NCI-H345 treated with DMSO at 0.1 percent for 48 hours (cell line): ENCODE measurements around the gene SLC12A8.

ENCODE experiments used
- DNase-seq: peaks from one replicate; lab custom pipeline; 2025; ENCODE audit not compliant: unreplicated experiment; lab: John Stamatoyannopoulos, UW

The SLC12A8 gene, protein sequence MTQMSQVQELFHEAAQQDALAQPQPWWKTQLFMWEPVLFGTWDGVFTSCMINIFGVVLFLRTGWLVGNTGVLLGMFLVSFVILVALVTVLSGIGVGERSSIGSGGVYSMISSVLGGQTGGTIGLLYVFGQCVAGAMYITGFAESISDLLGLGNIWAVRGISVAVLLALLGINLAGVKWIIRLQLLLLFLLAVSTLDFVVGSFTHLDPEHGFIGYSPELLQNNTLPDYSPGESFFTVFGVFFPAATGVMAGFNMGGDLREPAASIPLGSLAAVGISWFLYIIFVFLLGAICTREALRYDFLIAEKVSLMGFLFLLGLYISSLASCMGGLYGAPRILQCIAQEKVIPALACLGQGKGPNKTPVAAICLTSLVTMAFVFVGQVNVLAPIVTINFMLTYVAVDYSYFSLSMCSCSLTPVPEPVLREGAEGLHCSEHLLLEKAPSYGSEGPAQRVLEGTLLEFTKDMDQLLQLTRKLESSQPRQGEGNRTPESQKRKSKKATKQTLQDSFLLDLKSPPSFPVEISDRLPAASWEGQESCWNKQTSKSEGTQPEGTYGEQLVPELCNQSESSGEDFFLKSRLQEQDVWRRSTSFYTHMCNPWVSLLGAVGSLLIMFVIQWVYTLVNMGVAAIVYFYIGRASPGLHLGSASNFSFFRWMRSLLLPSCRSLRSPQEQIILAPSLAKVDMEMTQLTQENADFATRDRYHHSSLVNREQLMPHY

GRCh38 chr3:125212509-125213363 is at the start of gene SLC12A8:
Gene SLC12A8 (minus strand): TSS chr3:125212748. CDS start chr3:125211349, 1,399 bp downstream.
- DNase-seq: no peak

DNA sequence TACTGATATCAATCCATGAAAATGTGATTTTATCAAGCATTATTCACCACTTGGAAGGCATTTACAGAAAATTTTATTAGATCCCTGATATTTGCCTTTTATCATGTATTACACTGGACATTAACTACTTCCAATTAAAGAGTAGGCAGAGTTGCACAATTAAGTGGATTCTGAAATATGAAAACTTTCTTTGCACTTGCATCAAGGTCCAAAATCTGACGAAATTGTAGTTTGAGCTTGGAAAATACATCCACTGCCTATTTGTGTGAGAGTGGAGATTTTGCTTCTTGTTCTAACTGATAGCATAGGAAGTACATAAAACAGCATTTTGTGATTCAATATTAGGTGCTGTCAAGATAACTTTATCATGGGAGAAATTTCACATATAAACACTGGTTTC is 49.6 kb upstream of the SLC12A8 start:
- DNase-seq: no peak

DNA sequence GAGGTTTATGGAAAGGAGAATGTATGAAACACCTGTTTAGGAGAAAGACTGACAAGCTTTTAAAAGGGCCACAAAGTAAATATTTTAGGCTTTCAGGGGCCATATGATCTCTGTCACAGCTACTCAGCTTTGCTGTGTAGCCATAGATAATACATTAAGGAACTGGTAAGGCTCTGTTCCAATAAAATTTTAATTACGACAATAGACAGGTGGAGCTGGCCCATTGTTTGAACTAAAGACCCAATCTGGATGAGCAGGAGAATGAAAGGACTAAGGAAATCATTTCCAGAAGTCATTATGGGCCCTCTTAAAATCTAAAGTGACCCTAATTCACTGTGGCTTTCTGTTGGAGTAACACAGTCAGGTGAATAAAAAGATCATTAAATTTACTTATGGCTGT is 48.5 kb upstream of the SLC12A8 start:
- peak; percentile 17 for DNase-seq

DNA sequence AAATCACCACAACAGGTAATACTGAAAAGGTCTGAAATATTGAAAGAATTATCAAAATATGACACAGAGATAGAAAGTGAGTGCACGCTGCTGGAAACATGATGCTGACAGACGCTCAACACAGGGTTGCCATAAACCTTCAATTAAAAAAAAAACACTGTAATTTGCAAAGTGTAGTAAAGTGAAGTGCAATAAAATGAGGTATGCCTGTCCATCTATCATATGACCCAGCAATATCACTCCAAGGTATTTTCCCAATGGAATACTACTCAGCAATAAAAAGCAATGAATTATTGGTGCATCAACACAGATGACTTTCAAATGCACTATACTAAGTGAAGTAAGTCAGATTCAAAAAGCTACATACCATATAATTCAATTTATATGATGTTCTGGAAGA is 47.6 kb upstream of the SLC12A8 start:
- no peak for DNase-seq

- DNase-seq: no peak
These were observed 45.0 kb upstream of the SLC12A8 start for GRCh38 chr3:125257536-125257935.

DNA sequence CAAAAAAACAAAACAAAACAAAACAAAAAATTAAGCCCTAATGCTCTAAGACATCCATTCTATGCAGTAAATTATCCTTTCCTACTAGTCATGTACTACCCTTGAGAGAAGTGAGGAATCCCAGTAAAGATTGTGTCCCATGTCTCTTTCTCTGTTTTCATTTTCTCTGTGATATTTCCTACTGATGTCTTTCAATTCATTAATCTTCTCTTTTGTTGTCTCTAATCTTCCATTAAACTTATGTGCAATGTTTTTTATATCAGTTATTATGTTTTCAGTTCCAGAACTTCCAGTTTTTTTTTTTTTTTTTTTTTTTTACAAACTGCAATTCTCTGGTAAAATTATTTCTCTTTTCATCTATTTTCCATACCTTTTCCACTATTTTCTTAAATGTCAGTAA is 44.1 kb upstream of the SLC12A8 start:
- DNase-seq: no peak

DNA sequence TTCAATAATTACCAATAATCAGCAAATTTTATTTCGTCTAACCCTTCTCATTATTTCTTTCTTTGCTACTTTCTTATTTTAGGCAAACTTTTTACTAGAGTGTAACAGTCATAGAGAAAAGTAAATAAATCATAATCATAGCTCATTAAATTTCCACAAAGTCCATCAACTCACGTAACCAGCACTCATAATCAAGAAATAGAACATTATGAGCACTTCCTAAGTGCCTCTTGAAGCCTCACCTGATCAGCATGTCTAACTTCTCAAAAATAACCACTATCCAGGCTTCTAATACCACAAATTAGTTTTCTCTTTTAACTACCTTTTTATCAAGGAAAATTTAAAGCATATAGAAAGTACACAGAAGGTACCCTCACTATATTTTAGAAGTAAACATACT is 38.4 kb upstream of the SLC12A8 start:
- no peak for DNase-seq

DNA sequence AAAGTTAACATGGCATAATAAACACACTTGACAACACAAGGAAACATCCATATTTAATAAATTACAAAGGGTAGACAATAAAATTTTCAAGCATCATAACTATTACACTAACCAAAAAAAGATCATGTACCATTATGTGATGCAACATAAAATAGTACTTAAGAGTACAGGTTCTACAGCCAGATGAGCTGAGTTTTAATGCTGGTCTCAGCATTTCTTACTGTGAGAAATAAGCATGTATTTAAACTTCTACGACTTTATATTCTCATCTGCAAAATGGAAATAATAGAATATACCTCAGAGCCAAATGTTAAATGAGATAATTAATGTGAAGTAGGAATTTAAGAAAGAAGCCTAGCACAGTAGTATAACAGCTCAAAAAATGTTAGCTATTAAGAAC is 33.7 kb upstream of the SLC12A8 start:
- no peak for DNase-seq

DNA sequence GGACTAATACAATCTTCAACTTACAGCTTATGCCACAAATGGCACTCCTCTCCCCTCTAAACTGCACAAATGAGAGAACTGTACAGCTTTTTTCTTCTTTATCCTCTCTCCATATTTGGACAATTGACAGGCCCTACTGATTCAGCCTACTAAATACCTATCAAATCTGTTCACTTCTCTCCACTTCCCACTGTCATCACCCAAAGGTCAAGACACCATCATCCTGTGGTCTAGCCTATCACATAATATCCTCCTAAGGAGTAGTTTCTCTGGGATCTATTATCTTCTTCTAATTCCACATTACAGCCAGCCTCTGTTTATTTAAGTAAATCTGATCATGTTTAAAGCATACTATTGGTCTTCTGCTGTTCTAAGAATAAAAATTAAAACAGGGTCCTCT is 33.0 kb upstream of the SLC12A8 start:
- DNase-seq: no peak

DNA sequence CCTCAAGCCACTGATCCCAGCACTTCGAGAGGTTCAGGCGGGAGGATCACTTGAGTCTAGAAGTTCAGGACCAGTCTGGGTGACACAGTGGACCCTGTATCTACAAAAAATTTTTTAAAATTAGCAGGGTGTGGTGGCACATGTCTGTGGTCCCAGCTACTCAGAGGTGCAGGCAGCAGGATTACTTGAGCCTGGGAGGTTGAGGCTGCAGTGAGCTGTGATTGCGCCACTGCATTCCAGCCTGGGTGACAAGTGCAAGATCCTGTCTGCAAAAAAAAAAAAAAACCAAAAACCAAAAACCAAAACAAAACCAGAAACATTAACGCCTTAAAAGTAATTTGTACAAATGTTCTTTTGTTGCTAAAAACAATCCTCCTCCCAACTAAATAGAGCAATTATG is 27.9 kb upstream of the SLC12A8 start:
- DNase-seq: no peak

- DNase-seq: no peak
These were observed 26.7 kb upstream of the SLC12A8 start for GRCh38 chr3:125239266-125239665.

GRCh38 chr3:125238759-125239158 is 26.2 kb upstream of the SLC12A8 start:
- no peak for DNase-seq

DNA sequence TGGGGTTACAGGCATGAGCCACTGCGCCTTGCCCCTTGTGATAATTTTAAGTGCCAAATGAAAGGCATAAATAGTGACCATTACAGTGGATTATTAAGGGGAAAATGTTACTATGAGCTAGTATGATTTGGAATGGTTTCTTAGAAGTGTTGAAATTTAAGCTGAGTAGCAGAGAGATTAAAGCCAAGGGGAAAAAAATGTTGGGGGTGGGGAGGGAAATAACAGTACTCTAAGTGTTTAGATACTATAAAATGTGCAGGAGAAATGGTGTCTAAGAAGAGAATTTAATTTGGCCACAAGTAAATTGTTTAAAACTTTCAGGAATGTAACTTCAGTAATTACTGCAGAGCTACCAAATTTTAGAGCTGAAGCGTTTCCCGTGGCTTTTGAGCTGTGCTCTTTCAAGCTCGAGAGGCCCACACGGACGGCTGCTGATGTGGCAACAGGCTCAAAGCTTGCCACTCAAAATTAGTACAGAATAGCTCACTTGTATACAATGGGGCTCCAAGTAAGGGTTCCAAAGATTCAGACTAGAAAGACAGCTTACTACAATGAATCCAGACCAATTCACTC is 23.9 kb upstream of the SLC12A8 start:
- no peak for DNase-seq

- DNase-seq: no peak
These were observed 22.3 kb upstream of the SLC12A8 start for GRCh38 chr3:125234831-125235230.

- no peak for DNase-seq
These were observed 19.9 kb upstream of the SLC12A8 start for GRCh38 chr3:125232401-125232800.

DNA sequence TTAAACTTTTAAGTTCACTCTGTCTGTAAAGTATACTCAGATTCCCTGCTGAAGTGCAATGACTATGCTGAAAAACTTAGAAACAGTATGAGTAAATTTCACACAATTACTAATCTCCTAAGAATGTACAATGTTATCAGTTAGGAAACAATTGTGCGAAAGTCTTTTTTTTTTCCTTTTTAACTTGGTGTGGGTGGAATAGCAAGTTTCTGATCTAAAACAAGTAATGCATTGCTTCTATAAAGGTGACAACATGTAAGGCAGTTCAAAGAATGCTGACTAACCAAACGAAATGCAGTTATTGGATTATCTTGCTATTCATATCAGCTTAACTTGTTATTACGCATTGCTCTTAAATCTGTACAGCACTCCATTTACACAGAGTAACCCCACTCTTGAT is 19.3 kb upstream of the SLC12A8 start:
- DNase-seq: no peak

DNA sequence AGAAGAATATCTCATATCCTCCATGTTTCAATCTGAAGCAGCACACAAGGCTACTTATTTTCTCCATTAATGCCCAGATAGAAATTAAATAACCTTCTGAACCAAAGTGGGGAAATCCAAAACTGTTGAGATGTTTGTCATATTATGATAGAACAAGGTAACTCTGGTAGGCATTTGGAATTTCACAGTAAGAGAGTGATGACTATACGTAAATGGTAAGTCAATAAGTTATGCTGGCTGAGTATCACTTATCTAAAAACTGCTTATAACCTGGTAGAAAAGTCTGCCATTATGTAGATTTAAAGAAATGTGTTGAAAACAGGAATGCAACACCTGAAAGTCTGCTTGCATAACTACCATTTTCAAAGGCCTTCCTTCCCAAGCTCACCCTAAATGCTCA is 17.2 kb upstream of the SLC12A8 start:
- no peak for DNase-seq

- no peak for DNase-seq
These were observed 16.6 kb upstream of the SLC12A8 start for GRCh38 chr3:125229168-125229567.

- no peak for DNase-seq
These were observed 9.3 kb upstream of the SLC12A8 start for GRCh38 chr3:125221831-125222230.

DNA sequence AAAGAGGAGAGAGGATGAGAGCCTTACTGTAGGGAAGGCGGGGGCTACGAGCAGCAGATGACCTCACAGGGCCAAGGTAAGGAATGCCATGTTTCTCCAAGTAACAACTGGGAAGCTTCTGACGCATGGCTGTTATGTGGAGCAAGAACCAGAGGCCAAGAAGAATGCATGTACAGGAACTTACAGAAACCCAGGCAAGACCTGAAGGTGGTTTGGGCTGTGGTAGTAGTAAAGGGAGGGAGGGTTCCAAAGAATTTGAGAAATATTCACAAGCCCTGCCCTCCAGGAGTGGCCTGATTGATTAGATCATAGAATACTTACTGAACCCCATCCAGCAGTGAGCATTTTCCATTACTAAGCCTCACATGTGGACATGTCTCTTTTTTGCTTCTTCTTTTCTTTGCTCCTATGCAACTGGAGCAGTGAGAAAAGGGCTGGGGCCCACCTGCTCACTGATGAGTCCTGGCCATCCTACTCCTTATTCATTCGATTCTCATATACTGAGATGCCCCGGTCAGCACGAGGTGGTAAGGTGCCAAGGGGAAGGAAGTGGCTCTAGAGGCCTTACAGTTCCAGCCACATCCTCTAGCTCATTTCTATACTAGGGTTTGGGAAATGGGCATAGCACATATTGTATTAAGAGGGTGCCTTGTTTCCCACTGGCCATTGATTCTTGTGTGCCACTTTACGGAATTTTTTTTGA is 8.3 kb upstream of the SLC12A8 start:
- DNase-seq: no peak

DNA sequence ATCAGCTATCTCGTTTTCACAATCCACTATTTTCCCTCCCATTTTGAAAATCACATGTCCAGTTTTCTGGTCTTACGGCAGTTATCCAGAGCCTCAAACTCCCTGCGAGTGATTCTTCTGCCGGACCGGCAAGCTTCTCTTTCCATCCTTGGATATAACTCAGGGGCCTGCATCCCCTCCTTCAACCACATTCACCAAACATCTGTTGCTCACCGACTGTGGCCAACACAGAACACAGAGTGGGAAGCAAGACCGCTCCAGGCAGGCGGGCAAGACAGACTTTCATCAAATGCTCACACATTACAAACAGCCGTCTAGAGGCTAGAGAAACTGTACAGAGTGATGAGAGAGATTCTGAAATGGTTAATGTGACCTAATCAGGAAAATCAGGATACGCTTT is 7.6 kb upstream of the SLC12A8 start:
- no peak for DNase-seq
